Activated T-cell treated with anti-CD3 and anti-CD28 coated beads for 1 hour (primary cell): ENCODE results near the gene MT1H.
A peak's percentile ranks its signal among the peaks of the same experiment; 100 is the strongest.

ENCODE experiments used
- DNase-seq: peaks from one replicate; pipeline ENCODE4 v3.0.0-alpha.2; 2020; ENCODE audit warnings: low read depth

Gene MT1H

GRCh38 chr16:56636616-56637413, 32.8 kb upstream of the MT1H start:
- no peak for DNase-seq

- DNase-seq: no peak
Measured at GRCh38 chr16:56637814-56638750, 31.5 kb upstream of the MT1H start, which contains the start of gene MT1A. Gene MT1A, plus strand, starts transcription at chr16:56638666. Its CDS starts 73 bp downstream, at chr16:56638739.

GRCh38 chr16:56639045-56639444, 30.6 kb upstream of the MT1H start:
- DNase-seq: no peak

GRCh38 chr16:56640076-56640475, 29.5 kb upstream of the MT1H start:
- no peak for DNase-seq

GRCh38 chr16:56641166-56641565, 28.4 kb upstream of the MT1H start:
- no peak for DNase-seq

GRCh38 chr16:56643080-56643778, 26.4 kb upstream of the MT1H start:
- DNase-seq: peak; percentile 56

- DNase-seq: no peak
Measured at GRCh38 chr16:56643833-56644232, 25.8 kb upstream of the MT1H start.

GRCh38 chr16:56645311-56645710, 24.3 kb upstream of the MT1H start:
- DNase-seq: no peak

- DNase-seq: no peak
Measured at GRCh38 chr16:56645838-56646237, 23.8 kb upstream of the MT1H start.

GRCh38 chr16:56647641-56648431, 21.8 kb upstream of the MT1H start:
- DNase-seq: no peak

GRCh38 chr16:56649271-56649670, 20.3 kb upstream of the MT1H start:
- no peak for DNase-seq

- DNase-seq: no peak
Measured at GRCh38 chr16:56649820-56650219, 19.8 kb upstream of the MT1H start.

GRCh38 chr16:56651586-56651985, 18.0 kb upstream of the MT1H start, which contains the start of gene MT1B:
Gene MT1B, plus strand, starts transcription at chr16:56651886. Its CDS starts 68 bp downstream, at chr16:56651954.
- no peak for DNase-seq

GRCh38 chr16:56652600-56652999, 17.0 kb upstream of the MT1H start:
- no peak for DNase-seq

GRCh38 chr16:56653218-56653617, 16.4 kb upstream of the MT1H start:
- no peak for DNase-seq

GRCh38 chr16:56657555-56658326, 11.9 kb upstream of the MT1H start, which contains the start of gene MT1F:
Gene MT1F, plus strand, starts transcription at chr16:56657959. Its CDS starts 100 bp downstream, at chr16:56658059.
- peak; percentile 59 for DNase-seq

- DNase-seq: no peak
Measured at GRCh38 chr16:56658327-56658875, 11.2 kb upstream of the MT1H start.

GRCh38 chr16:56662357-56663354, 7.0 kb upstream of the MT1H start:
- no peak for DNase-seq

- no peak for DNase-seq
Measured at GRCh38 chr16:56664506-56664905, 5.1 kb upstream of the MT1H start.
